GM12873 (cell line): ENCODE data around the gene COG5.

Experiments
- TF ChIP-seq, protein P1 (sequence below): IDR thresholded peaks from 2 replicates; pipeline ENCODE4 v1.5.1; 2012; ENCODE audit warnings: low read depth, mild to moderate bottlenecking, moderate library complexity, low read length, control low read depth; ENCODE audit not compliant: insufficient read depth; ENCODE audit errors: missing control alignments

The COG5 gene

DNA sequence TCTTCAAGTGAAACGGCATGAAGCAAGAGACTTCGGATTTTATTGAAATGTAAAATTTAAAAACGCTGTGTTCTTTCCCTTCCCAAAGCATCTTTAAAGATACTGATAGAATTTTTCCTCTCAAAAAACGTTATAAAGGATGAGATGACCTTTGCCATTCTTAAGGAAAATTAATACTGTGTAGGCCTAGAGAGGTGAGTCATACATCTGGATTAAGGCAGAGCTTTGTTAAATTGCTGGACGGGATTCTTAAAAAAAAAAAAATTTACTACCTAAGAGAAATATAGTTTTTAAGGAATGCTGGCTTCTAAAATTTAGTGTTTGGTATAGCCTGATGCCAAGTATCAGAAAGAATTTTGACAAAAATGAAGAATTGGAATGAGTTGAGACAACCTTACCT, 401.2 kb downstream of the COG5 start:
- TF ChIP-seq, protein P1, sequence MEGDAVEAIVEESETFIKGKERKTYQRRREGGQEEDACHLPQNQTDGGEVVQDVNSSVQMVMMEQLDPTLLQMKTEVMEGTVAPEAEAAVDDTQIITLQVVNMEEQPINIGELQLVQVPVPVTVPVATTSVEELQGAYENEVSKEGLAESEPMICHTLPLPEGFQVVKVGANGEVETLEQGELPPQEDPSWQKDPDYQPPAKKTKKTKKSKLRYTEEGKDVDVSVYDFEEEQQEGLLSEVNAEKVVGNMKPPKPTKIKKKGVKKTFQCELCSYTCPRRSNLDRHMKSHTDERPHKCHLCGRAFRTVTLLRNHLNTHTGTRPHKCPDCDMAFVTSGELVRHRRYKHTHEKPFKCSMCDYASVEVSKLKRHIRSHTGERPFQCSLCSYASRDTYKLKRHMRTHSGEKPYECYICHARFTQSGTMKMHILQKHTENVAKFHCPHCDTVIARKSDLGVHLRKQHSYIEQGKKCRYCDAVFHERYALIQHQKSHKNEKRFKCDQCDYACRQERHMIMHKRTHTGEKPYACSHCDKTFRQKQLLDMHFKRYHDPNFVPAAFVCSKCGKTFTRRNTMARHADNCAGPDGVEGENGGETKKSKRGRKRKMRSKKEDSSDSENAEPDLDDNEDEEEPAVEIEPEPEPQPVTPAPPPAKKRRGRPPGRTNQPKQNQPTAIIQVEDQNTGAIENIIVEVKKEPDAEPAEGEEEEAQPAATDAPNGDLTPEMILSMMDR: no peak

DNA sequence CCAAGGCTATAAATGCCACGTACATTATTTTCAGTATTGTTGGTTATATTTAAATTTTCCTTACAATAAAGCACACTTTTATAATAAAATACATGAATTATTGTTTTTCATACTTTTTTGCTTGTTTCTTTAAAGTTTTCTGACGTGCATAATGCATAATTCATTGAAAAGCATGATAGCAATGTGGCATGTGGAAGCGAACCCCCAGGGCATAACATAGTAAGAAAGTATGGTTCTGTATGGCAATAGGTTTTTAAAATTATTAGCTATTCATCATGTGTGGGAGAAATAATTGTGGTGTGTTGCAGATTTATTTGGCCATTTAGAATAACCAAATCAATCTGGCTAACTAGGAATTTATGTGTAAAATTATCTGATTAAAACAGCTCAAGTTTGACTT, 402.3 kb downstream of the COG5 start:
- TF ChIP-seq, protein P1: no peak

DNA sequence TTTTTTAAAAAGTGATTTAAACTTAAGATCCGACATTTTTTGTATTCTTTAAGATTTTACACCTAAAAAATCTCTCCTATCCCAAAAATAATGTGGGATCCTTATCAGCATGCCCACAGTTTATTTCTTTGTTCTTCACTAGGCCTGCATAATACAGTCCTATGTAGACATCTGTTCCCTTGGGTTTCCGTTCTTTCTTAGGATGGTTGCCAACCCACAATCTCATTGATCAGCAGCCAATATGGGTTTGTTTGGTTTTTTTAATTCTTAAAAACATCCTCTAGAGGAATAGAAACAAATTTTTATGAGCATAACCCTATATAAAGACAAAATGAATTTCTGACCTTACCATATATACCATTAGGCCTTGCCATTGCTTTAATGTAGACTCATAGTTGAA, 403.3 kb downstream of the COG5 start:
- TF ChIP-seq, protein P1: no peak

DNA sequence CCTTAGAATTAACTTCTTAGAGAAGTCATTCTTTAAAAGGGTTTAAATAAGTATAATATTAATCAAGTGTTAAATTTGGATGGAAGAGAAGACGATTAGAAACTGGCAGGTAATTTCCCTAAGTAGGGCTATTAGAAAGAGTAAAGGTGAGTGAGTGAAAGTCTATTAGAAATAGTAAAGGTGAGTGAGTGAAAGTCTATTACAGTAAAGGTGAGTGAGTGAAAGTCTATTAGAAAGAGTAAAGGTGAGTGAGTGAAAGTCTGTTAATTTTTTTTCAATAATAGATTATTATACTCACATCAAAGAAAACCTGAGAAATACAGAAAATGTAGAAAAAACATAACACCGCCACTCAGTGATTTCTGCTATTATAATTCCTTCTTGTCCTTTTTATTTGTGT, 405.7 kb downstream of the COG5 start:
- TF ChIP-seq, protein P1: no peak

DNA sequence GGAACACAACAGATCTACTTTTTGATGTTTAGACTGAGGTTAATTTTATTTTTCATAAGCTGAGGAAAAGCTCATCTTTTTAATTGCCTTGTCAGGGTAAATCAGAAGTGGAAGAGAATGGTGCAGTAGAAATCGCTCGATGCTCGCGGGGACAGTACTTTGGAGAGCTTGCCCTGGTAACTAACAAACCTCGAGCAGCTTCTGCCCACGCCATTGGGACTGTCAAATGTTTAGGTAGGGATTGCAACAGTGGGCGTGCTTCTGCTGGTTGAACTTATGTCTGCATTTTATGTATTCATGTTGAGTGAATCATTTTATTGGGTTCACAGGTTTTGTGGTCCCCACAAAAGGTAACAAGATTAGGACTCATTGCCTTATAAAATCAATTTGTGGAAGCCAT, 406.6 kb downstream of the COG5 start:
- TF ChIP-seq, protein P1: no peak

DNA sequence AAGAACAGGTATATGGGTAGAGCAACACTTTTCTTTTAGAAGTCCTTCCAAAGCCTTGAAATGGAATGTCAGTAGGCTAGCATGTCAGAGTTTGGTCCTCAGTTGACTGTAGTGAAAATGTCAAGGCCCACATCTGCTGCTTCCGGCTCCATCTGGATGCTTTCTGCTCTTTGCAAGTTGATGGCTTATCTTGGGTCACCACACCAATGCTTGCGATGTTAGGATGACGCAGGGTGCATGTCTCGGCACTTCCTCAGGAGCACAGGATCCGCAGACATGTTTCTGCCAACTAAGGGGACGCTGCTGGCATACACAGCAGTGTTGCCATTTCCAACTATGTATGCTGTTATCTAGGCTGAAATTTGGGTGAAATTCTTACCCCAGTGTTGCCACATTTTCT, 408.9 kb downstream of the COG5 start:
- TF ChIP-seq, protein P1: no peak

DNA sequence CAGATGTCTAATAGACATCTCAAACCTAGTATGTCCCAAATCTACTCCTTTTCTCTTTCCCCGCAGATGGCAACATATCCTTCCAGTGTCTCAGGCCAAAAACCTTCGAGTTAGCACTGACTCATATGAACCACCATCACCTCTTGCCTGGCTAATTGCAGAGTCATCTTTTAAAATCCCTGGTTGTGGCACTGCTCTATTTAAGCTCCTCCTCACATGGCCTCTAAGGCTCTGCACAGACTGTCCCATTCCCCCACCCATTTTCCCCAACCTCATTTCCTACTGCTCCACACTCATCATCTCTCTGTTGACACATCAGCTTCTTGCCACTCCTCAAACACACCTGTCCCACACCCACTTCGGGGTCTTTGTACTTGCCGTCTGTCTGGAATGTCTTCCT, 411.7 kb downstream of the COG5 start:
- TF ChIP-seq, protein P1: no peak
